ENCODE measurements around the gene MYO7A. TPM values are rescaled to one million over a fixed set of nuclear protein-coding genes. Genes with fewer than 3 reads are reported as not detected.
A peak's percentile ranks its signal among the peaks of the same experiment; 100 is the strongest.

Gene MYO7A
- total RNA-seq, 2 donors from 2014 or later: 0.29 to 0.42 TPM

DNA sequence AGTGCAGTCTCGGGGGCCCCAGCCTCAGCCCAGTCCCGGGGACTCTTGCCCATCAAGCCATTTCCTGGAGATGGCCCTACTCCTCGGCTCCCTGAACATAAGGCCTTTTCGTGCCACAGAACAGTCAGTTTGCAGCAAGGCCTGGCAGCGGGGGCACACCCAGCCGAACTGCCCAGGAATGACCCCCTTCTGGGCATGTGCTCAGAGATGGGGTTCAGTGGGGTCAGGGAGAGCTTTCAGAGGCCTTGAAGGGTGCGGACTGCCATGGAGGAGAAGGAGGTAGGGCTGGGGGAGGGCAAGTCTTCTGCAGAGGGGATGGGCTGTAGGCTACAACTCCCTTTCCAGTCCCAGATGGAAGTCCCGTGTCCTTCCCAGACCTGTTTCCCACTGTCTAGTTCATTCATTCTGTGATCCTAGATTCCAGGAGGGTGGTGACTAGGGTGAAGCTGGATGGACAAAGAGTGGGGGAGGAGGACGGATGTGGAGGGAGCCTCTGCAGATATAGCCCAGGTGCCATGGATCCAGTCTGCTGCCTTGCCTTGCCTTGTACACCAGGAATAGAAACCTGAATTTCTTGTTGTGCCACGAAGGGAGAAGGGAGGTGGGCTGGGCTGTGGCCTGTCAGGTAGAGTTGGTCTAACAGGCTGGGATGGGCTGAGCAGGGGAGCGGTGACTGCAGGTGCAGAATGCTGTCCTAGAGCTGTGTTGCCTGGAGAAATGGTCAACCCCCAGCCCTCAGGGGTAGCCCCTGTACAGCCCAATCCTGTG lies 39.6 kb upstream of the MYO7A start:
- no peaks in the 10 kb centered on the region for H3K36me3 Mint-ChIP-seq (ENCODE audit: insufficient read depth in 2 of 2)

DNA sequence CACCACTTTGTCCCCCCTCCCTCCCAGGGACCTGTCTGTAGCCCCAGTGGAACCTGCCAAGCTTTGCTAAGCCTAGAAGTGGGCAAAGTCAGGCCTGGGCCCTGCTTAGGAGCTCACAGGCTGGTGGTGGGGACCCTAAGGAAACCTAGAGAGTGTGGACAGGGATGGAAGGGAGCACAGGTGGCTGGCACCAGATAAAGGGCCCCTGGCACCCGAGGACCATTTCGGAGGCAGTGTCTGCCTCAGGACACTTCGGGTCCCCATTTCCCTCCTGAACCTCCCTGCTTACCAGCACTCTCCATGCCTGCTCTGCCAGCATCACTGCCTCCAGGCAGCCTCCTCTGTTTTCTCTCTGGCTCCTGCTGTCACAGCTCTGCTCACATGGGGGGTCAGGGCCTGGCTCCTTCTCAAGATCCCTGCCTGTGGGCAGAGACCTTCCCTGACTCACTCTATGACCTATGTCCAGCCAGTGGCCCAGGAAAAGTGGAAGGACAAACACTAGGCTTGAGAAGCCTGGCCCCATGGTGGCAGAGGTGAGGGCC lies 39.0 kb upstream of the MYO7A start:
- no peak overlapping the region for H3K4me3 Mint-ChIP-seq
- DNase-seq: no peak

More for the DNA sequence above, 39.6 kb upstream of the MYO7A start:
- H3K27me3 Mint-ChIP-seq (ENCODE audit: low read depth): no peaks in the 10 kb centered on the region
- DNase-seq (no peak), ATAC-seq (replicated peaks in 1 of 2) (no peak)
- H3K9me3 Mint-ChIP-seq: no peaks in the 10 kb centered on the region
- H3K4me1 Mint-ChIP-seq (ENCODE audit: low read depth): peaks cover 11% of the 10 kb centered on the region
- no peak overlapping the region for H3K27ac Mint-ChIP-seq
- H3K4me3 Mint-ChIP-seq: no peak overlapping the region

DNA sequence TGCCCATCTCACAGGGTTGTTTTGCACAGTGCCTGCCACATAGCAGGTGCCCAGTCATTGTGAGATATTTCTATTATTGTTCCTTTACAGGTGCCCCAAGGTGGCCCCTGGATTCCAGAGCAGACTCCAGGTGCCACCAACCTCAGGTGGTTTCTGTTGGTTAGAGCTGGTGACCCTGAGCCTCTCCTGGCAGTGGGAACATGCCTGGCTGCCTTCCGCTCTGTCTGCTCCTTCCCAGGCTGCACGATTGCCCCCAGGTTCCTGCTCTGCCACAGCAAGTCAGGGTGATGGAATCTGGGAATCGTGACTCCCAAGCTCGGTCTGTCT lies 38.0 kb upstream of the MYO7A start:
- no peaks in the 10 kb centered on the region for H3K9me3 Mint-ChIP-seq
- H3K36me3 Mint-ChIP-seq (ENCODE audit: insufficient read depth in 2 of 2): no peaks in the 10 kb centered on the region
- ATAC-seq (replicated peaks in 1 of 2) (no peak), DNase-seq (no peak)
- no peak overlapping the region for H3K27ac Mint-ChIP-seq
- no peak overlapping the region for H3K4me3 Mint-ChIP-seq
- no peaks in the 10 kb centered on the region for H3K27me3 Mint-ChIP-seq (ENCODE audit: low read depth)
- peaks cover 11% of the 10 kb centered on the region for H3K4me1 Mint-ChIP-seq (ENCODE audit: low read depth)

More for the DNA sequence above, 39.0 kb upstream of the MYO7A start:
- Mint-ChIP-seq H3K9me3 (no peaks in the 10 kb centered on the region), H3K27ac (no peak overlapping the region), H3K4me1 (ENCODE audit: low read depth) (peaks cover 11% of the 10 kb centered on the region), H3K27me3 (ENCODE audit: low read depth) (no peaks in the 10 kb centered on the region), H3K36me3 (ENCODE audit: insufficient read depth in 2 of 2) (no peaks in the 10 kb centered on the region)
- no peak for ATAC-seq (replicated peaks in 1 of 2)

DNA sequence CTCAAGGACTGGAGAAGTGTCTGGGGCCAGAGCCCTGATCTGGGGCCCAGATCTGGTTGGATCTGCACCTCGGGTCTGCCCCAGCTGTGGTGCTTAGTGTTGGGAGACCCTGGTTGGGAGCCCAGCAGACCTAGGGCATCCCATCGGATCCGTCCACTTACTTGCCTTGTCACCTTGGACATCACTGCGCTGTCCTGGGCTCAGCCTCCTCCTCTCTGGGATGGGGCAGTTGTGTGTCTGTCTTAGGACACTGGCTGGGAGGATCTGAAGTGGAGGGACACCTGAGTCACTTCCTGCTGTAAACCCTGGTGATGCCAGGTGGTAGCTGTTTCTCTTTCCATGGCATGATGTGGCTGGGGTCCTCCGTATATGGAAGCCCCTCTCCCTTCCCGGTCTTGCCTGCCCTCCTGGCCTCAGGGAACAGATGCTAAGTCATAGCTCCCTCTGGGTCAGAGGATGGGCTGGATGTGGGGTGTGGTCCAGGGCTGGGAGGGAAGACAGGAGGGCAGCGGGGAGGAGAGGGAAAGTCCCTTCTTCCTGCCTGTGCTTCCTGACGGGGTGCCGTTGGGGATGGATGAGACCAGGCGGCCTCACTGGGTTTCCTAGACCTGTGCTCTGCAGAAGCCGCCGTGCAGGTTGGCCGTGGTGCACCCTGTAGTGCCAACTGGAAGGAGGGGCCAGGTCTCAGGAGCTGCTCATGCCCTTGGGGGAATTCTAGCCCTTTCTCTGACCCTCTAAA lies 37.5 kb upstream of the MYO7A start:
- H3K36me3 Mint-ChIP-seq (ENCODE audit: insufficient read depth in 2 of 2): no peaks in the 10 kb centered on the region

DNA sequence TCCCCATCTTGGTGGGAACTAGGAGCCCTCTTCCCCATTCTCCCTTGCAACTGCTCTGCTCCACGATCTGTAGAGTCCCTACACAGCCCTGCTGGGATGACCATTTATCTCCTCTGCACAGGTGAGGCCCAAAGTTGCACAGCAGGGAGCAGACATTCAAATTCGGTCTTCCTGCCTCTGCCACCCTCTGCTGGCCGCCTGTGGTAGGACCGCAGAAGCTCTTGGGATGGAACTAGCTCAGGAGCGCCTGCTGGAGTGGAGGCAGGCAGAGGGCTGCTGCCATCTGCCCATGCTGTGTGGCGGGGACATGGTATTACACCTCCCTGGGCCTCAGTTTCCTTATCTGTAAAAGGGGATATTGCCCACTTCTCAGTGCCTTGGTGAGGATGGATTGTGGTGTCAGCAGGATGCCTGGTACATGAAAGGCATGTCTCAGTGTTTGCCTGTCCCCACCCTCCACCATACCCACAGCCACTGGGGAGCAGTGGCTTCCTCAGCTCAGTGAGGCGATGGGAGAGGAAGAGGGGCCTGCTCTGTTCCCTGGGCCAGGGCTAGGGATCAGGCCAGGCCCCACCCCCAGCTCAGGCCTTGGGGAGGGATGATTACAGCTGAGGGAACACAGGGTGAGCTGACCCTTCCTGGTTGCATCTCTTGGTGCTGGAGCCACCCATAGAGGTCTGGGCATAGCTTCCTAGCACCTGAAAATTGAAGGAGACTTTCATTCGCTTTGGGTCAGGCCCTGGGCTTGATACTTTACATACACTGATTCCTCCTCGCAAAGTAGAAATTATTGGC lies 36.7 kb upstream of the MYO7A start:
- H3K27ac Mint-ChIP-seq: no peak overlapping the region
- H3K27me3 Mint-ChIP-seq (ENCODE audit: low read depth): no peaks in the 10 kb centered on the region
- H3K4me1 Mint-ChIP-seq (ENCODE audit: low read depth): peaks cover 11% of the 10 kb centered on the region
- H3K4me3 Mint-ChIP-seq: no peak overlapping the region
- no peaks in the 10 kb centered on the region for H3K9me3 Mint-ChIP-seq
- no peaks in the 10 kb centered on the region for H3K36me3 Mint-ChIP-seq (ENCODE audit: insufficient read depth in 2 of 2)
- ATAC-seq (replicated peaks in 1 of 2) (peak; percentile 89 to 92), DNase-seq (peak; percentile 79 to 80)

More for the DNA sequence above, 37.5 kb upstream of the MYO7A start:
- Mint-ChIP-seq H3K4me3 (no peak overlapping the region), H3K27me3 (ENCODE audit: low read depth) (no peaks in the 10 kb centered on the region), H3K27ac (no peak overlapping the region), H3K4me1 (ENCODE audit: low read depth) (peaks cover 11% of the 10 kb centered on the region), H3K9me3 (no peaks in the 10 kb centered on the region)
- peak in 1 of 2 donors; percentile 15 for ATAC-seq (replicated peaks in 1 of 2)
- DNase-seq: no peak

DNA sequence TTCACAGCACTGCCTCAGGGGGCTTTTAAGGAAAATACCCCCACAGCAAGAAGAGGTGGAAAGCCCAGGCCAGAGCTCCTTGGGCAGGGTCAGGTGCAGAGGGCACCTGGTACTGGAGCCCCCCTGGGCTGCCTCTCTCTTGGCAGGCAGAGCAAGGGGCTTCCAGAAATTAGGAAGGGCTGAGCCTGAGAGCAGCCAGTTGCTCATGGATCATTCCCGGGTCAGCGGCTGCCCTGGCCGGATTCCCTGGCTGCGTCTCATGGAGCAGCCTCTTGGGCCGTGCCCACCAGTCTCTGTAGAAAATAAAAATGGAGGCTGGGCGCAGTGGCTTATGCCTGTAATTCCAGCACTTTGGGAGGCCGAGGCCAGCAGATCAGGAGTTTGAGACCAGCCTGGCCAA lies 35.7 kb upstream of the MYO7A start:
- Mint-ChIP-seq H3K36me3 (ENCODE audit: insufficient read depth in 2 of 2) (peaks cover 0 to 2% of the 10 kb centered on the region in 2 donors), H3K27ac (no peak overlapping the region), H3K27me3 (ENCODE audit: low read depth) (no peaks in the 10 kb centered on the region), H3K4me3 (no peak overlapping the region), H3K4me1 (ENCODE audit: low read depth) (peaks cover 11% of the 10 kb centered on the region), H3K9me3 (no peaks in the 10 kb centered on the region)
- ATAC-seq (replicated peaks in 1 of 2) (no peak), DNase-seq (no peak)

DNA sequence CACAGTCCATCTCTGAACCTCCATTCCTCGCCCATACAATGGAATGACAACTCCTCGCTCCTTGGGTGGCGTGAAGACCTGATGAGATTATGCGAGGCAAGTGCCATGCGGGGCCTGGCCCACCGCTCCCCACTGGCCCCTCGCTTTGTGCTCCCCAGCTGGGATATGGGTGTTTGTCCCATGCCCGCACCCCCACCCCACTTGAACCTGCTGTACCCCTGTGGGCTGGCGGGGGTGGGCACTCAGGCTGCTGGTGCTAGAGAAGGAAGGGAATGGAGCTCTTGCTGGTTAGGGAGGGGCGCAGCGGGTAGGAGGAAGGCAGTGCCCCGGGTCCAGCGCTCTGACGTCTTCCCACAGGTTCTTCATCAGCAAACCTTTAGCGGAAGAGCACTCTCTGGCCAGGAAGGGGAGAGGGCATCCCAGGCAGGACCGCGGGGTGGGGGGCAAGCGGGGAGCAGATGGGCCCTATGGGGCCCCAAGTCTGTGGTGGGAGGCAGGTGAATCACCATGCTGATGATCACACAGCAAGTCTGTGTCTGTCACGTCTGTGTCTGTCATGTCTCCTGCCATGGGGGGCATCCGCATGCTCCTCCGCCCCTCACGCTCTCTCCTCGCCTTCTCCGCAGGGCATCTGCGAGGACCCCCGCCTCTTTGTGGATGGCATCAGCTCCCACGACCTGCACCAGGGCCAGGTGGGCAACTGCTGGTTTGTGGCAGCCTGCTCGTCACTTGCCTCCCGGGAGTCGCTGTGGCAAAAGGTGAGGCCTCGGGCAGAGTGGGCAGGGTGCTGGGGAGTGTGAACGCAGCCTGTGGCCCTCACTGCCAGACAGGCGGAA lies 34.8 kb upstream of the MYO7A start:
- H3K36me3 Mint-ChIP-seq (ENCODE audit: insufficient read depth in 2 of 2): peaks cover 0 to 2% of the 10 kb centered on the region in 2 donors
- DNase-seq (no peak), ATAC-seq (replicated peaks in 1 of 2) (no peak)
- H3K9me3 Mint-ChIP-seq: no peaks in the 10 kb centered on the region
- H3K27ac Mint-ChIP-seq: no peak overlapping the region
- no peak overlapping the region for H3K4me3 Mint-ChIP-seq
- H3K4me1 Mint-ChIP-seq (ENCODE audit: low read depth): peaks cover 11% of the 10 kb centered on the region
- H3K27me3 Mint-ChIP-seq (ENCODE audit: low read depth): no peaks in the 10 kb centered on the region

DNA sequence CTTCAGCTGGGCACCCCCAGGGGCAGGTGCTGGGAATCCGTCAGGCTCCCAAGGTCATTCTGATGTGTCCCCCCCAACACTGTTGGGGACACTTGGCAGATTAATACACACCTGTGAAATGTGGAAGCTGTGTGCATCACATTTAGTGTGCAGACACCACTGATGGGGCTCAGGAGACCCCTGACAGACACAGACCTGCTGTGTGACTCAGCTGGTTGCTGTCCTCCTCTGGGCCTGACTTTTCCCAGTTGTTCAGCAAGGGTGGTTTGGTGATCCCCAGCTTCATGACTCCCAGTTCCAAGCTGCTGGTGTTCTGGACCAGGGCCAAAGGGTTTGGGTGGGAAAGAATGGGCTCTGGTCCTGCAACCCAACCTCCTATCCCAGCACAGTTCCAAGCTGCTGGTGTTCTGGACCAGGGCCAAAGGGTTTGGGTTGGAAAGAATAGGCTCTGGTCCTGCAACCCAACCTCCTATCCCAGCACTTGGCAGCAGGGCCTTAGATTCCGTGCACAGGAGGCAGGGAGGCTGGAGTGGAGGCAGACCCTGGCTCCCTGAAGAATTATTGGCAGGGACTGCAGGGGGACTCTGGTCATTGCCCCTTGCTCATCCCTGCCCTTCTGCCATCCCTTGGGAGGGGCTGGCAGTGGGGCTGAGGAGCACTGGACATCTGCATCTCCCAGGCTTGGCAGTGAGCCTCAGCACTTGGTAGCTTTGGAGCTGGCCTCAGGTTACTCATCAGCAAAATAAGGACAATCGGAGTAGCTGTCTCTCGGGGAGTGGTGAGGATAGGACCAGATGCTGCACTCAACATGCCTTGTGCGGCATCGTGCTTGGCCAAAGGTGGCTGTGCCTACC lies 33.8 kb upstream of the MYO7A start:
- no peaks in the 10 kb centered on the region for H3K9me3 Mint-ChIP-seq
- no peaks in the 10 kb centered on the region for H3K27me3 Mint-ChIP-seq (ENCODE audit: low read depth)
- no peak overlapping the region for H3K4me3 Mint-ChIP-seq
- peaks cover 0 to 2% of the 10 kb centered on the region in 2 donors for H3K36me3 Mint-ChIP-seq (ENCODE audit: insufficient read depth in 2 of 2)
- DNase-seq: no peak
- H3K4me1 Mint-ChIP-seq (ENCODE audit: low read depth): peaks cover 11% of the 10 kb centered on the region
- ATAC-seq (replicated peaks in 1 of 2): no peak
- H3K27ac Mint-ChIP-seq: no peak overlapping the region

DNA sequence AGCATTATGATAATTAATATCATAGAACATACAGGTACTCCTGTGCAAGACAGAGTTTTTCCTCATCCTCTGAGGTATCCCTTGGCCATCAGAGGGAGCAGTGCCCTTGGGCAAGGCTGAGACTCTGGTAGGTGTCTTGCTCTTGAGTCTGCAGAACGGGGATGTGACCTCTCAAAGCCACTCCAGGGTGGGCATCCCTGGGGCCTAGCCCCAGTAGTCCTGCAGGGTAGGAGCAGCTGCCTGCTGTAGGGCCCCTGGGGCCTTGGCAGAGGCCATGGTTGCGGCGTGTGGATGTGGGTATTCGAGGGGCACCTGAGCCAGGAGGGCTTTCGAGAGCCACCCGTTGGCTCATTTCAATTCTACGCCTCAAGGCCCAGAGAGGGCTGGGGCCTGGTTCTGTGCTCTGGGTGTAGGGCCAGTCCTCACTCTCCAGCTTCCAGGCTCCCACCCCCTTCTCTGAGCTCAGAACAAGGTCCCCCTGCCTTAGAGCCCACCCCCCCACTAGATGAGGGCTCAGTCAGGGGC lies 33.1 kb upstream of the MYO7A start:
- Mint-ChIP-seq H3K9me3 (no peaks in the 10 kb centered on the region), H3K4me3 (no peak overlapping the region), H3K4me1 (ENCODE audit: low read depth) (peaks cover 11% of the 10 kb centered on the region), H3K27ac (no peak overlapping the region), H3K36me3 (ENCODE audit: insufficient read depth in 2 of 2) (peaks cover 0 to 2% of the 10 kb centered on the region in 2 donors), H3K27me3 (ENCODE audit: low read depth) (no peaks in the 10 kb centered on the region)
- no peak for ATAC-seq (replicated peaks in 1 of 2)
- DNase-seq: no peak

GRCh38 chr11:77095551-77096490 lies 32.2 kb upstream of the MYO7A start:
- no peak for DNase-seq
- H3K9me3 Mint-ChIP-seq: no peaks in the 10 kb centered on the region
- H3K36me3 Mint-ChIP-seq (ENCODE audit: insufficient read depth in 2 of 2): peaks cover 0 to 2% of the 10 kb centered on the region in 2 donors
- H3K4me3 Mint-ChIP-seq: no peak overlapping the region
- no peak overlapping the region for H3K27ac Mint-ChIP-seq
- no peak for ATAC-seq (replicated peaks in 1 of 2)
- no peaks in the 10 kb centered on the region for H3K27me3 Mint-ChIP-seq (ENCODE audit: low read depth)
- H3K4me1 Mint-ChIP-seq (ENCODE audit: low read depth): peaks cover 5% of the 10 kb centered on the region

GRCh38 chr11:77096591-77097019 lies 31.4 kb upstream of the MYO7A start:
- Mint-ChIP-seq H3K9me3 (no peaks in the 10 kb centered on the region), H3K36me3 (ENCODE audit: insufficient read depth in 2 of 2) (peaks cover 0 to 2% of the 10 kb centered on the region in 2 donors), H3K27me3 (ENCODE audit: low read depth) (no peaks in the 10 kb centered on the region), H3K4me3 (no peak overlapping the region), H3K27ac (no peak overlapping the region), H3K4me1 (ENCODE audit: low read depth) (no peaks in the 10 kb centered on the region)
- ATAC-seq (replicated peaks in 1 of 2) (no peak), DNase-seq (no peak)
